PC-9 (cell line): ENCODE results near the gene FURIN.

Experiments
- EZH2 ChIP-seq: fragments of 200-600 bp; sonication (generic); IDR thresholded peaks from 2 replicates; pipeline ENCODE4 v1.8.0; 2017; ENCODE audit warnings: antibody characterized with exemption, low read depth
- TF ChIP-seq, protein P1 (sequence below): fragments of 200-600 bp; sonication (generic); conservative IDR thresholded peaks from 2 replicates; pipeline ENCODE4 v1.6.1; 2017; ENCODE audit warnings: mixed run types, antibody characterized with exemption, mild to moderate bottlenecking, moderate library complexity

DNA sequence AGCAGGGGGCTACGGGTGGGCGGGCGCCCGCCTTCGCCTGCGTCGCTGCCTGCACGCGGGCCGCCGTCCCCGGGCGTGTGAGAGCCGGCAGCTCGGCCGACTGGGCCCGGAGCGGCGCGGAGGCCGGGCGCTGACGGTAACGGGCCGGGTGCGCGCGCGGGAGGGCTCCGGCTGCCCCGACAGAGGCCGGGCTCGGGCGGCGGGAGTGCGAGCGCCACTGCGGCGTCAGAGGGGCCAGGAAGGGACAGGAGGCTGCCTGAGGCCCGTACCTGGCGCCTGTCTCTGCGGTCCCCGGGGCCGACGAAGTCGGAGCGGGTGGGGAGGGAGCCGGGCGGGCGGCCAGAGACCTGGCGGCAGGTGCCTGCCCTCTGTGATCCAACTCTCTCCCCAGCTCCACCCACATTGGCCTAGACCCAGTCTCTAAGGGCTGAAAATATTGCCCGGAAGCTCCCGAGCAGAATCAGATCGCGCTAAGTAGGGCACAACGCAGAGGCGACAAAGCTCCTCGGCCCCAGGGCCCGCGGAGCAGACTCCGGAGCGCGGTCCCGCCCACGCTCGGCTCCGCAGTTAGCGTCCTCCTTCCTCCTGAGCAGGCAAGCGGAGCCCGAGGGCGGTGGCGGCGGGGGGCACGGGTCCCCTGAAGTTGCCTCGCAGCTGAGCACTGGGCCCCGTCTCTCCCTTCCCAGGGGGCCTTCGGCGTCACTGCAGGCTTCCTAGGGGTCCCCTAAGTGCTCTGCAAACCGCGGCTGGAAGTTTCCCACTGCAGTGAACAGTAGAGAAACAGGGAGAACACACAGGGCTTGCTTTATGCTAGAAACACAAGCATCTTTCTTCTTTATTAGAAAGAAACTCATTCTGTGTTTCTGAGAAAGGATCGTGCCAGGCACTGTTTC lies 34.7 kb downstream of the FURIN start, which contains the start of gene MAN2A2:
- TF ChIP-seq, protein P1, sequence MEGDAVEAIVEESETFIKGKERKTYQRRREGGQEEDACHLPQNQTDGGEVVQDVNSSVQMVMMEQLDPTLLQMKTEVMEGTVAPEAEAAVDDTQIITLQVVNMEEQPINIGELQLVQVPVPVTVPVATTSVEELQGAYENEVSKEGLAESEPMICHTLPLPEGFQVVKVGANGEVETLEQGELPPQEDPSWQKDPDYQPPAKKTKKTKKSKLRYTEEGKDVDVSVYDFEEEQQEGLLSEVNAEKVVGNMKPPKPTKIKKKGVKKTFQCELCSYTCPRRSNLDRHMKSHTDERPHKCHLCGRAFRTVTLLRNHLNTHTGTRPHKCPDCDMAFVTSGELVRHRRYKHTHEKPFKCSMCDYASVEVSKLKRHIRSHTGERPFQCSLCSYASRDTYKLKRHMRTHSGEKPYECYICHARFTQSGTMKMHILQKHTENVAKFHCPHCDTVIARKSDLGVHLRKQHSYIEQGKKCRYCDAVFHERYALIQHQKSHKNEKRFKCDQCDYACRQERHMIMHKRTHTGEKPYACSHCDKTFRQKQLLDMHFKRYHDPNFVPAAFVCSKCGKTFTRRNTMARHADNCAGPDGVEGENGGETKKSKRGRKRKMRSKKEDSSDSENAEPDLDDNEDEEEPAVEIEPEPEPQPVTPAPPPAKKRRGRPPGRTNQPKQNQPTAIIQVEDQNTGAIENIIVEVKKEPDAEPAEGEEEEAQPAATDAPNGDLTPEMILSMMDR = no peak
- TF ChIP-seq EZH2 = no peak
